GM23248 (cell line): ENCODE measurements around the gene TENT5C. TPM values are rescaled to one million over a fixed set of nuclear protein-coding genes. Genes with fewer than 3 reads are reported as not detected.

Experiments used
- DNase-seq: peaks from one replicate; pipeline ENCODE4 v3.0.0-alpha.2; 2015
- H2AFZ ChIP-seq: fragments of 200-600 bp; sonication (generic); 2 replicates; pipeline ENCODE4 v1.6.1; 2016; ENCODE audit warnings: antibody characterized with exemption
- H3F3A ChIP-seq: fragments of 200-600 bp; sonication (generic); 2 replicates; pipeline ENCODE4 v1.6.1; 2016; ENCODE audit warnings: mild to moderate bottlenecking, antibody characterized with exemption, mixed run types; ENCODE audit not compliant: insufficient read depth
- H3K27ac ChIP-seq: fragments of 200-600 bp; sonication (generic); 2 replicates; pipeline ENCODE4 v1.5.1; 2016; ENCODE audit warnings: mild to moderate bottlenecking
- H3K27me3 ChIP-seq: fragments of 200-600 bp; sonication (generic); replicated peaks from 2 replicates; pipeline ENCODE4 v1.6.1; 2016; ENCODE audit warnings: mild to moderate bottlenecking; ENCODE audit not compliant: insufficient read depth
- H3K36me3 ChIP-seq: fragments of 200-600 bp; sonication (generic); 2 replicates; pipeline ENCODE4 v1.6.1; 2016; ENCODE audit warnings: low read depth, mild to moderate bottlenecking
- H3K4me1 ChIP-seq: fragments of 200-600 bp; sonication (generic); 2 replicates; pipeline ENCODE4 v1.6.1; 2016; ENCODE audit warnings: mild to moderate bottlenecking; ENCODE audit not compliant: insufficient read depth
- H3K4me2 ChIP-seq: fragments of 200-600 bp; sonication (generic); one replicate; pipeline ENCODE4 v1.6.1; 2016; ENCODE audit warnings: mild to moderate bottlenecking; ENCODE audit not compliant: unreplicated experiment
- H3K4me3 ChIP-seq: fragments of 200-600 bp; sonication (generic); 2 replicates; pipeline ENCODE4 v1.5.1; 2016; ENCODE audit warnings: mild to moderate bottlenecking
- H3K79me2 ChIP-seq: fragments of 200-600 bp; sonication (generic); 2 replicates; pipeline ENCODE4 v1.6.1; 2016; ENCODE audit warnings: mild to moderate bottlenecking; ENCODE audit not compliant: insufficient read depth
- H3K9ac ChIP-seq: fragments of 200-600 bp; sonication (generic); 2 replicates; pipeline ENCODE4 v1.6.1; 2016; ENCODE audit warnings: mild to moderate bottlenecking
- H3K9me2 ChIP-seq: fragments of 200-600 bp; sonication (generic); 2 replicates; pipeline ENCODE4 v1.6.1; 2016; ENCODE audit warnings: mixed run types, mild to moderate bottlenecking, moderate library complexity; ENCODE audit not compliant: insufficient read depth
- H3K9me3 ChIP-seq: fragments of 200-600 bp; sonication (generic); one replicate; pipeline ENCODE4 v1.6.1; 2017; ENCODE audit warnings: low read depth
- H4K20me1 ChIP-seq: fragments of 200-600 bp; sonication (generic); 2 replicates; pipeline ENCODE4 v1.6.0; 2016; ENCODE audit not compliant: insufficient read depth
- EZH2 ChIP-seq: fragments of 200-600 bp; sonication (generic); IDR thresholded peaks from 2 replicates; pipeline ENCODE4 v1.6.1; 2018; ENCODE audit warnings: antibody characterized with exemption, mild to moderate bottlenecking; ENCODE audit not compliant: insufficient read depth, poor library complexity, severe bottlenecking
- EZH2phosphoT487 ChIP-seq: fragments of 200-600 bp; sonication (generic); IDR thresholded peaks from 2 replicates; pipeline ENCODE4 v1.6.1; 2018; ENCODE audit warnings: antibody characterized with exemption, moderate library complexity, mild to moderate bottlenecking, low read depth; ENCODE audit not compliant: insufficient read depth
- WGBS, 2 experiments: methylation state at CpG; one replicate each; pipeline ENCODE4 v1.1.6; 2015 to 2017; ENCODE audit warnings: low lambda C conversion rate in 2 of 2, low coverage in 1 of 2; ENCODE audit errors: missing lambda C conversion rate in 2 of 2; 5-methylcytosine and 5-hydroxymethylcytosine counted together
- in situ Hi-C: fragments of 300-500 bp; cut with MboI; formaldehyde crosslinking; loops from 2 replicates; pipeline ENCODE4 v1.15.0; 2020
- polyA plus RNA-seq: library from polyadenylated mRNA; unstranded; fragments of >200 nt; fragmentation: Nextera tagmentation; extraction: Ambion mirVana; gene quantifications from 2 replicates; pipeline ENCODE4 v1.2.1, GENCODE V29; 2016
- total RNA-seq: library from RNA; depleted of rRNA; stranded (reverse); fragments of >200 nt; shearing (Covaris generic); gene quantifications from 2 replicates; pipeline ENCODE4 v1.2.3, GENCODE V29; 2014

The TENT5C gene
- total and polyA plus RNA-seq, 2 experiments from 2014 or later = 0.20 TPM; not detected in 1

- peaks cover 19% of the 10 kb centered on the region for H3K4me1 ChIP-seq
- no peak for DNase-seq
These were observed 11.1 kb downstream of the TENT5C start for GRCh38 chr1:117616967-117617366.

GRCh38 chr1:117618450-117619122 is 12.7 kb downstream of the TENT5C start:
- Histone ChIP-seq H3K4me2 (no peak overlapping the region), H3K27ac (no peak overlapping the region)
- DNase-seq = no peak

More at GRCh38 chr1:117616967-117617366, 11.1 kb downstream of the TENT5C start:
- in situ Hi-C loops = no loop called here
- Histone ChIP-seq H3K27me3 (0 out of 2 replicates have a peak, but pooled peaks cover 5% of the 10 kb centered on the region), H2AFZ (no peak overlapping the region), H3K4me3 (no peak overlapping the region), H3K79me2 (no peaks in the 10 kb centered on the region), H3K9ac (no peak overlapping the region), H3F3A (peaks cover 17% of the 10 kb centered on the region), H3K9me2 (no peaks in the 10 kb centered on the region), H3K36me3 (no peaks in the 10 kb centered on the region), H4K20me1 (no peaks in the 10 kb centered on the region), H3K27ac (no peak overlapping the region), H3K9me3 (no peaks in the 10 kb centered on the region), H3K4me2 (no peak overlapping the region)
- WGBS, 2 experiments = 77 to 78% methylated on average over 6 of the region's 6 CpGs
- no peak for TF ChIP-seq EZH2
- TF ChIP-seq EZH2phosphoT487 = no peak

GRCh38 chr1:117620440-117620839 is 14.6 kb downstream of the TENT5C start:
- Histone ChIP-seq H3K4me1 (peaks cover 2% of the 10 kb centered on the region; the same call in 1 of the 2 replicates), H3F3A (no peaks in the 10 kb centered on the region), H3K9me2 (no peaks in the 10 kb centered on the region), H3K27ac (no peak overlapping the region), H2AFZ (no peak overlapping the region), H3K79me2 (no peaks in the 10 kb centered on the region), H3K4me2 (no peak overlapping the region), H3K4me3 (no peak overlapping the region), H3K9me3 (no peaks in the 10 kb centered on the region), H3K36me3 (no peaks in the 10 kb centered on the region), H3K27me3 (0 out of 2 replicates have a peak, but pooled peaks cover 8% of the 10 kb centered on the region), H3K9ac (no peak overlapping the region), H4K20me1 (no peaks in the 10 kb centered on the region)
- no peak for DNase-seq
- in situ Hi-C loops = no loop called here
- TF ChIP-seq EZH2 (no peak), EZH2phosphoT487 (no peak)
- WGBS, 2 experiments = 92 to 95% methylated on average over 6 of the region's 6 CpGs

More at GRCh38 chr1:117618450-117619122, 12.7 kb downstream of the TENT5C start:
- Histone ChIP-seq H3K36me3 (no peaks in the 10 kb centered on the region), H3F3A (peaks cover 5% of the 10 kb centered on the region), H3K9ac (no peak overlapping the region), H3K79me2 (no peaks in the 10 kb centered on the region), H2AFZ (no peak overlapping the region), H3K4me3 (no peak overlapping the region), H3K4me1 (peaks cover 7% of the 10 kb centered on the region), H4K20me1 (no peaks in the 10 kb centered on the region), H3K27me3 (0 out of 2 replicates have a peak, but pooled peaks cover 5% of the 10 kb centered on the region), H3K9me3 (no peaks in the 10 kb centered on the region), H3K9me2 (no peaks in the 10 kb centered on the region)
- in situ Hi-C loops = no loop called here
- WGBS, 2 experiments = 78 to 80% methylated on average over 2 of the region's 2 CpGs
- TF ChIP-seq EZH2 = no peak
- no peak for TF ChIP-seq EZH2phosphoT487

GRCh38 chr1:117621316-117621715 is 15.5 kb downstream of the TENT5C start:
- H4K20me1 ChIP-seq = no peaks in the 10 kb centered on the region
- no peaks in the 10 kb centered on the region for H3K4me1 ChIP-seq
- no peak for TF ChIP-seq EZH2
- TF ChIP-seq EZH2phosphoT487 = no peak
- H3K36me3 ChIP-seq = no peaks in the 10 kb centered on the region
- H3K79me2 ChIP-seq = no peaks in the 10 kb centered on the region
- no peaks in the 10 kb centered on the region for H3K9me2 ChIP-seq
- 71 to 77% methylated on average over 4 of the region's 4 CpGs for WGBS, 2 experiments
- H3K27me3 ChIP-seq = 0 out of 2 replicates have a peak, but pooled peaks cover 8% of the 10 kb centered on the region
- no peaks in the 10 kb centered on the region for H3K9me3 ChIP-seq
- H3F3A ChIP-seq = no peaks in the 10 kb centered on the region
- H3K4me3 ChIP-seq = no peak overlapping the region
- no peak overlapping the region for H2AFZ ChIP-seq
- H3K27ac ChIP-seq = no peak overlapping the region
- H3K9ac ChIP-seq = no peak overlapping the region
- no peak overlapping the region for H3K4me2 ChIP-seq
- DNase-seq = no peak
- in situ Hi-C loops = no loop called here
